PFSK-1 (cell line): Measurements from ENCODE around the gene STK17B.

Experiments used
- FOXP2 ChIP-seq: optimal IDR thresholded peaks from 2 replicates; pipeline ENCODE3; 2011; ENCODE audit warnings: borderline replicate concordance, control low read depth, inconsistent platforms; ENCODE audit not compliant: insufficient read depth; ENCODE audit errors: extremely low read length, extremely low read depth
- POLR2AphosphoS5 ChIP-seq: IDR thresholded peaks from 2 replicates; pipeline ENCODE4 v1.6.1; 2012; ENCODE audit warnings: low read depth, mild to moderate bottlenecking, control low read depth, low read length, moderate library complexity
- SIN3A ChIP-seq: IDR thresholded peaks from 2 replicates; pipeline ENCODE4 v1.6.1; 2012; ENCODE audit warnings: mild to moderate bottlenecking, low read length, moderate library complexity, borderline replicate concordance; ENCODE audit not compliant: insufficient read depth
- TAF1 ChIP-seq: IDR thresholded peaks from 2 replicates; pipeline ENCODE4 v1.6.1; 2012; ENCODE audit warnings: low read length, control low read depth, borderline replicate concordance; ENCODE audit not compliant: insufficient read depth
- TF ChIP-seq, protein P1 (sequence below), 2 experiments: IDR thresholded peaks; 2 replicates each; pipeline versions ENCODE4 v1.6.1 to v1.8.0; 2011 to 2012; ENCODE audit warnings: low read depth in 2 of 2, low read length in 2 of 2, control low read depth in 1 of 2, inconsistent platforms in 1 of 2, mild to moderate bottlenecking in 1 of 2, moderate library complexity in 1 of 2; ENCODE audit not compliant: insufficient read depth in 1 of 2

The STK17B gene

DNA sequence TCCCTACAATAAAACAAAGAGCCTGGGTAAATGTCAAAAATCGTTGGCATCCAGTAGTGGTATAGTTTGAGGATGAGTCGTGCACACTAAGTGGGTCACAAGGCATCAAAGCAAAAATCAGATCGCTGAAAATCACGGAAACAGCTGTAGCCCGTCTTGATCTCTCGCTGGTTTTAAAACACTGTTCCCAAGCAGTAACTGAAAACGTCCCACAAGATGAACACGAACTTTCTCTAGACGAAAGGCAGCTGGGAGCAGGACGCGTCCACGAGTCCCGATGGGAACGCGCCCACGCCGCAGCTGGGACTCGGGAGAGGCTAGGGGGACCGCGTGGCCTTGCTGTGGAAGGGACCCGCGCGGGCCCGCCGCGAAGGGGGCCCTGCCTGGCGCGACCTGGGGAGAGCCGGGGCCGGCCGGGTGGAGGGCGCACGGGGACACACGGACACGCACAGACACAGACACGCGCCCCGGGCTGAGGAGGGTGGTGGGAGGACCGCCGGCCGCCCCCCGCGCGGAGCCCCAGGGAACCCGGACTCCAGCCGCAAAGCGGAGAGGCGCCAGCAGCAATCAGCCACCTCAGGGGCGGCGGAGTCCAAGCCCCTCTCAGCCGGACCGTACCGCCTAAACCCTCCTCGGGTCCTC is 651 bp downstream of the STK17B start:
- peak; percentile 20; the same call in 1 of the 2 replicates for TF ChIP-seq SIN3A
- TF ChIP-seq, protein P1, sequence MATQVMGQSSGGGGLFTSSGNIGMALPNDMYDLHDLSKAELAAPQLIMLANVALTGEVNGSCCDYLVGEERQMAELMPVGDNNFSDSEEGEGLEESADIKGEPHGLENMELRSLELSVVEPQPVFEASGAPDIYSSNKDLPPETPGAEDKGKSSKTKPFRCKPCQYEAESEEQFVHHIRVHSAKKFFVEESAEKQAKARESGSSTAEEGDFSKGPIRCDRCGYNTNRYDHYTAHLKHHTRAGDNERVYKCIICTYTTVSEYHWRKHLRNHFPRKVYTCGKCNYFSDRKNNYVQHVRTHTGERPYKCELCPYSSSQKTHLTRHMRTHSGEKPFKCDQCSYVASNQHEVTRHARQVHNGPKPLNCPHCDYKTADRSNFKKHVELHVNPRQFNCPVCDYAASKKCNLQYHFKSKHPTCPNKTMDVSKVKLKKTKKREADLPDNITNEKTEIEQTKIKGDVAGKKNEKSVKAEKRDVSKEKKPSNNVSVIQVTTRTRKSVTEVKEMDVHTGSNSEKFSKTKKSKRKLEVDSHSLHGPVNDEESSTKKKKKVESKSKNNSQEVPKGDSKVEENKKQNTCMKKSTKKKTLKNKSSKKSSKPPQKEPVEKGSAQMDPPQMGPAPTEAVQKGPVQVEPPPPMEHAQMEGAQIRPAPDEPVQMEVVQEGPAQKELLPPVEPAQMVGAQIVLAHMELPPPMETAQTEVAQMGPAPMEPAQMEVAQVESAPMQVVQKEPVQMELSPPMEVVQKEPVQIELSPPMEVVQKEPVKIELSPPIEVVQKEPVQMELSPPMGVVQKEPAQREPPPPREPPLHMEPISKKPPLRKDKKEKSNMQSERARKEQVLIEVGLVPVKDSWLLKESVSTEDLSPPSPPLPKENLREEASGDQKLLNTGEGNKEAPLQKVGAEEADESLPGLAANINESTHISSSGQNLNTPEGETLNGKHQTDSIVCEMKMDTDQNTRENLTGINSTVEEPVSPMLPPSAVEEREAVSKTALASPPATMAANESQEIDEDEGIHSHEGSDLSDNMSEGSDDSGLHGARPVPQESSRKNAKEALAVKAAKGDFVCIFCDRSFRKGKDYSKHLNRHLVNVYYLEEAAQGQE (IDR thresholded peaks at IDR 0.05; ENCODE audit: insufficient read depth in 1 of 2, low read depth in 2 of 2, low read length in 2 of 2) = no peak

DNA sequence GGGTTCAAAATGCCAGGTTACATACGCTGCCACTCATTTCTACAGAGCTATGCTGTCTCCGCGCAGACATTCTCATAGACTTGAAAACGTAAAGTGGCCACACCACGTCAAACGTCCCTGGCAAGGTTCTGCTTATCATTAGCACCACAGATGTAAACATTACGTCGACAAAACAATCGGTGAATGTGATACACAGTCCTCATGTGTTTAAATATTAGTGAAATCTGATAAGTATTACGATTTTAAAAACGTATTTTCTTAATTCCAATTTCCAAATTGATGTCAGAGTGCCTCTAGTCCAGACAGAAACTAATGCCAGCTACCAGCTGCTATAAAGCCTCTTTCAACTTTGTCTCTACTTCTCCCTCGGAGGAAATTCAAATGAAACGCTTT is 1.2 kb downstream of the STK17B start:
- TF ChIP-seq TAF1 = no peak
- no peak for TF ChIP-seq POLR2AphosphoS5
- TF ChIP-seq SIN3A = no peak
- TF ChIP-seq, protein P1 (IDR thresholded peaks at IDR 0.05; ENCODE audit: insufficient read depth in 1 of 2, low read depth in 2 of 2, low read length in 2 of 2) = no peak
- TF ChIP-seq FOXP2 = no peak

DNA sequence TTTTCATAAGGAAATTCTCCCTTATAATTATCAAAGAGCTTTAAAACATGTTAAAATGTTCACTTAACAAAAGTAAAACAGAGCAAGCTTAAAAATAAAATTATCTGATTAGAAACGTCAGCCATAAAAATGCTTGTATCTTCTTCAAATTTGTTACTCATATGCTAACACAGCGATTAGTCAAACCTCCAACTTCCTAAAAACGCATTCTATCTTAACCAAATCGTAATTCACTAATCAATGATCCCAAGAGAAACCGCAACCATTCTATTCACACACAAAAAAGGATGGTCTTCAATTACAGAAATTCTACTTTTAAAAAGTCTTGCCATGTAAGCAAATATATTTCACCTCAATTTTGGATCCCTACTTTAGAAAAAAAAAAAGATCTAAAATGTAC is 1.9 kb downstream of the STK17B start:
- TF ChIP-seq SIN3A (no peak), FOXP2 (no peak), TAF1 (no peak), POLR2AphosphoS5 (no peak)
- TF ChIP-seq, protein P1 (IDR thresholded peaks at IDR 0.05; ENCODE audit: insufficient read depth in 1 of 2, low read depth in 2 of 2, low read length in 2 of 2) = no peak

- TF ChIP-seq POLR2AphosphoS5 (no peak), TAF1 (no peak)
- TF ChIP-seq, protein P1 (IDR thresholded peaks at IDR 0.05; ENCODE audit: insufficient read depth in 1 of 2, low read depth in 2 of 2, low read length in 2 of 2) = no peak
Observed at GRCh38 chr2:196168181-196168580, 3.2 kb downstream of the STK17B start.

GRCh38 chr2:196167666-196168065 is 3.7 kb downstream of the STK17B start:
- TF ChIP-seq FOXP2 (no peak), POLR2AphosphoS5 (no peak), TAF1 (no peak), SIN3A (no peak)
- TF ChIP-seq, protein P1 (IDR thresholded peaks at IDR 0.05; ENCODE audit: insufficient read depth in 1 of 2, low read depth in 2 of 2, low read length in 2 of 2) = no peak
